ENCODE data around the gene RC3H1.

GRCh38 chr1:174060090-174060489 lies 37.9 kb upstream of the RC3H1 start:
- TF ChIP-seq POLR2AphosphoS5 (IDR thresholded peaks at IDR 0.05; ENCODE audit: borderline replicate concordance, low read depth, low read length): no peak
- TF ChIP-seq EZH2 (IDR thresholded peaks at IDR 0.05): no peak
- TF ChIP-seq FOXP2 (optimal IDR thresholded peaks at IDR 0.05; ENCODE audit: control extremely low read depth, extremely low read length, insufficient read depth): no peak
